Measurements from ENCODE around the gene CCDC177. TPM values are rescaled to one million over a fixed set of nuclear protein-coding genes. Genes with fewer than 3 reads are reported as not detected.

Gene CCDC177
- total RNA-seq, 3 donors from 2014 or later: 0.29 to 0.33 TPM; not detected in 1

DNA sequence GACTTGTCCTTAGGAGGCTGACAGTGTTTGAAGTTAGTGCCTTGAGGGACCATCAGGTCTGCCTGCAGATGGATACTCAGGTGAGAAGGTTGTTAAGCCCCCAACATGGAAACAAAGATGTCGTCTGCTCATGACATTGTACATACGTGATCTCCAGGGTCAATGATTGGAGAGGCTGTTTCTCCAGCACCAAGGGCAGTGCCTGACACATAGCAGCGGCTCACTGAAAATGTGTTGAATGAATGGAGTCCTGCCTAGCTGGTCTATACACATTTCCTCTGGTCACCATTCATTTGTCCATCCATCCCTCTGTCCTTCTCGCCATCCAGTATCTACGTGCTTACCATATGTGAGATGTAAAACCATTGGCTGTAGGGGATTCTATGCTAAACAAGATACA, 7.1 kb downstream of the CCDC177 start:
- H3K27me3 ChIP-seq: peaks cover 0 to 71% of the 10 kb centered on the region in 2 donors
- no peak overlapping the region for H3K4me3 ChIP-seq
- intact Hi-C loops (cut with DNase I; ENCODE audit: low total_unique reads): no loop called here

GRCh38 chr14:69561893-69562292, 12.8 kb downstream of the CCDC177 start:
- intact Hi-C loops (cut with DNase I; ENCODE audit: low total_unique reads): no loop called here
- no peak overlapping the region for H3K4me3 ChIP-seq
- H3K36me3 ChIP-seq: no peaks in the 10 kb centered on the region
- no peaks in the 10 kb centered on the region for H3K9me3 ChIP-seq
- peaks cover 0 to 24% of the 10 kb centered on the region in 2 donors for H3K27me3 ChIP-seq
- no peak overlapping the region for H3K27ac ChIP-seq
- no peaks in the 10 kb centered on the region for H3K4me1 ChIP-seq
- no peak for TF ChIP-seq CTCF (IDR thresholded peaks at IDR 0.05)
- DNase-seq (ENCODE audit: low spot score in 2 of 2): no peak

More for the DNA sequence above, 7.1 kb downstream of the CCDC177 start:
- DNase-seq (ENCODE audit: low spot score in 2 of 2): no peak
- no peak for TF ChIP-seq CTCF (IDR thresholded peaks at IDR 0.05)
- no peaks in the 10 kb centered on the region for H3K36me3 ChIP-seq
- H3K9me3 ChIP-seq: no peaks in the 10 kb centered on the region
- no peak overlapping the region for H3K27ac ChIP-seq
- peaks cover 5 to 10% of the 10 kb centered on the region in 2 donors for H3K4me1 ChIP-seq

GRCh38 chr14:69560826-69561225, 13.8 kb downstream of the CCDC177 start:
- intact Hi-C loops (cut with DNase I; ENCODE audit: low total_unique reads): no loop called here
- TF ChIP-seq CTCF (IDR thresholded peaks at IDR 0.05): no peak
- TF ChIP-seq POLR2AphosphoS5 (IDR thresholded peaks at IDR 0.05): no peak
- no peak for TF ChIP-seq POLR2A (IDR thresholded peaks at IDR 0.05)
- Histone ChIP-seq H3K27me3 (peaks cover 0 to 24% of the 10 kb centered on the region in 2 donors), H3K27ac (no peak overlapping the region), H3K4me1 (no peaks in the 10 kb centered on the region), H3K36me3 (no peaks in the 10 kb centered on the region), H3K4me3 (no peak overlapping the region), H3K9me3 (no peaks in the 10 kb centered on the region)
- DNase-seq (ENCODE audit: low spot score in 2 of 2): no peak

GRCh38 chr14:69559581-69560011, 15.1 kb downstream of the CCDC177 start:
- Histone ChIP-seq H3K36me3 (no peaks in the 10 kb centered on the region), H3K4me3 (no peak overlapping the region), H3K27ac (peak overlapping the region; percentile 2 to 19), H3K27me3 (peaks cover 0 to 12% of the 10 kb centered on the region in 2 donors), H3K4me1 (no peaks in the 10 kb centered on the region), H3K9me3 (no peaks in the 10 kb centered on the region)
- DNase-seq (ENCODE audit: low spot score in 2 of 2): peak in 1 of 2 donors; percentile 34
- TF ChIP-seq POLR2AphosphoS5 (IDR thresholded peaks at IDR 0.05): no peak
- TF ChIP-seq POLR2A (IDR thresholded peaks at IDR 0.05): no peak
- no peak for TF ChIP-seq CTCF (IDR thresholded peaks at IDR 0.05)
- intact Hi-C loops (cut with DNase I; ENCODE audit: low total_unique reads): no loop called here

- TF ChIP-seq POLR2AphosphoS5 (IDR thresholded peaks at IDR 0.05) (no peak), POLR2A (IDR thresholded peaks at IDR 0.05) (no peak), CTCF (IDR thresholded peaks at IDR 0.05) (no peak)
- Histone ChIP-seq H3K27ac (peak overlapping the region; percentile 2 to 19), H3K36me3 (no peaks in the 10 kb centered on the region), H3K4me3 (no peak overlapping the region), H3K27me3 (peaks cover 0 to 3% of the 10 kb centered on the region in 2 donors), H3K4me1 (no peaks in the 10 kb centered on the region), H3K9me3 (no peaks in the 10 kb centered on the region)
- DNase-seq (ENCODE audit: low spot score in 2 of 2): no peak
- intact Hi-C loops (cut with DNase I; ENCODE audit: low total_unique reads): no loop called here
These were observed 15.9 kb downstream of the CCDC177 start for GRCh38 chr14:69558774-69559173.

Measured in breast epithelium (tissue), 4 donors.